Measurements from ENCODE around the gene ISG20L2. TPM values are rescaled to one million over a fixed set of nuclear protein-coding genes. Genes with fewer than 3 reads are reported as not detected.

ISG20L2 gene
- total RNA-seq, 1 donor from 2014 or later, result 55.7 TPM

DNA sequence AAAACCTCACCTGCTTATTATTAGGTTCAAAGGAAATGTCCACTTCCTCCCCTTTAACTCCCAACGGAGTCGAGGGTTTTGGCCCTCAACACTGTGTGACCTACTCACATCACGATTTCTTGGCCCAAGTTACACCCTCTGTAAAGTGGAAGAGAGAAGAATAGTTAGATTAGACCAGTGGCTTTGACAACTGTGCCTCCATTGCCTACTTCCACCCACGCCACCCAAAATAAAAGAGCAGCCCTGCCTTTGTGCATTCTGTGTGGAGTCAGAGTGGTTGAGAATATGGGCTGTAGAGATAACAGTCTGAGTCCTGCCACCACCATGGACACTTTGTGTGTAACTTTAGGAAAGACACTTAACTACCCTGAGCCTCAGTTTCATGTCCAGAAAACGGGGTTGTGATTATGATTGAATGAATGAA, 27.0 kb upstream of the ISG20L2 start:
- intact Hi-C loops (cut with micrococcal nuclease), result no loop called here

DNA sequence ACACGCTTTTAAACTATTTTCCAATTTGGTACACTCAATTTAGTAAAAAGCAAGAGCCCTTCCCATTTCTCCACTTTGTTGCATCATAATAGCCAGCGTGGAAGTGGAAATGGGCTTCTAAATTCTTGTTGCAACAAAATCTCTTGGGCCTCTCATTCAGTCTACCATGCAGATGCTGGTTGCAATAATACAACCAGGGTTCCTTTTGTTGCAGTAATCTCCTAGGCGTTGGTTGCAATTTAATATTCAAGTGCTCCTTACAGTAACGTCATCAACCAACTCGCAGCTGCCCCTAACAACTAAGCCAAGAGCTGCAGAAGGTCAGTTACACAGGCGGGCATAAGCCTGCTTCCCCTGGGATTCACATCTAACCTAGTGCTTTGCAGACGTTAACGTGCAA, 25.7 kb upstream of the ISG20L2 start:
- intact Hi-C loops (cut with micrococcal nuclease), result no loop called here

DNA sequence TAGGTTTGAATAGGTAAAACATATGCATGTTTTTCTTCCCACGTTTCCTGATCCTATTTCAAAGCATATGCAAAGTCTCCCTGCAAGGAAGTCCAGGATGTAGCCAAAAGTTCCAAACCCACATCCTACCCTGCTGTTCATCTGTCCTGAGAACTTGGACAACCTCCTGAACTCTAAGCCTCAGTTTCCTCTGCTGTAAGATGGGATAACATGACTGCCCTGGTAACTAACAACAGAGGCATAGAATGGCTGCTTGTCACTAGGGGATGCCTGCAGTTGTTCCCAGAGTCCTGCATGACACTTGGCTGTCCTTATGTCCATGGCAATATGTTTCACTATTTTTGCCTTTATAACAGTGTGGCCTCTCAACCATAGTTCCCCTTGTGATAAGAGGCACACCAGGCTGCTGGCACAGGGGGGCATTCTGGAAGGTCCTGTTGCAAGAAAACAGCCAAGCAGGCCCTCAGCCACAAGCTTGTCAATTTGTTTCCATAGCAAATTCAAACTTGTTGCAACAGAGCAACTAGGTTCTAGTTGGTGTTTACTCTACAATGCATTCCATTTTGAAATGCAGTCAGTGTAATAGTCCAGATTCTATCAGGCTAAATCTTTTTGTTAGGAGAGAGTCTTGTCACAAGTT, 24.4 kb upstream of the ISG20L2 start:
- intact Hi-C loops (cut with micrococcal nuclease), result no loop called here

DNA sequence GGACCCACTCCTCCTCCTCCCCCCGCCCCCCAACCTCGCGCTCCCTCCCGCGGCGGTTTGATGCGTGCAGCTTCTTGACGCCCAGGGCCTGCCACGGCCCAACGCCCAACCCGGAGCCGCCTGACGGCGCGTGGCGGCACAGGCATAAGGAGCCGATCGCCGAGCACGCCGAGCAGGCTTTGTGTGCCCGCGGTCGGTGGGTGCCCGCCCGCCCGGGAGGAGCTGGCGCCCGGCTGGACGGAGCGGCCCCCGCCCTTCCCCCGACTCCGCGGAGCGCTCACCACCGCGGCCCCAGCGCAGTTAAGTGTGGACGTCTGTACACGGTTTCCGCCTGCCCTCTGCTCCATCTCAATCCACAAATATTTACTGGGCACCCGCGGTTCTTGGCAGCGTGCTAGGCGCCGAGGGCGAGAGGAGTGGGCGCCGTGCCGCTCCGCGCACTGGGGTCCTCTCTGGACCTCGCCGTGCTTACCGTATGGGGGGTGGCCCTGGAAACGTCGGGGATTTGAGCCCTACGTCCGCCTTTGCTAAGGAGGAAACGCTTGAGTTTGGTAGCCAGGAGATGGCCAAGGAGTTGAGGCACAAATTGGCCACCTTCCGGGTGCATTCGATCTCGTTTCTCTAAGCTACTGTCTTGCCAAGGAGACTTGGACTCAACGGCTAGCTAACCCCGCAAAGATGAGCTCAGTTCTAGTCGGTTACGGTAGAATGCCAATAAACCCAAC, 23.4 kb upstream of the ISG20L2 start:
- intact Hi-C loops (cut with micrococcal nuclease), result loop anchor here (1.0 to 2.0 kb wide), 5 partner anchors 11 to 414 kb away; partner anchors contain the start of genes CCT3, ISG20L2, MEF2D and METTL25B

DNA sequence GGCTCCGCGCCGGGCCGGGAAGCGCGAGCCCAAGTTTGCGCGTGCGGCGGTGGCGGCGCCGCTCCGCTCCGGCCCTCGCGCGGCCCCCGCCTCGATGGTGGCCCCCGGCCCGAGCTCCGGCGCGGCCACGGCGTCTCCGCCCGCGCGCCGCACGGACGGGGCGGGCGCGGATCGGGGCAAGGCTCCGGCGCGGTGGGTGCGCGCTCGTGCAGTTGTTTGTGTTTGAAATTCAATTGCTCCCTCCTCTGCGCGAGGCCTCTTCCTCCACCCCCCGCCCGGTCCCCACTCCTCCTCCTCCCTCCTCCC, 22.8 kb upstream of the ISG20L2 start, which contains the start of gene HDGF:
TSS of gene HDGF (minus strand) at position 225 of the 306 bp plus-strand sequence. CDS start 246 bp downstream, outside the sequence.
- intact Hi-C loops (cut with micrococcal nuclease), result loop anchor here (1.0 to 2.0 kb wide), 5 partner anchors 10 to 413 kb away; partner anchors contain the start of genes CCT3, ISG20L2, MEF2D and METTL25B

DNA sequence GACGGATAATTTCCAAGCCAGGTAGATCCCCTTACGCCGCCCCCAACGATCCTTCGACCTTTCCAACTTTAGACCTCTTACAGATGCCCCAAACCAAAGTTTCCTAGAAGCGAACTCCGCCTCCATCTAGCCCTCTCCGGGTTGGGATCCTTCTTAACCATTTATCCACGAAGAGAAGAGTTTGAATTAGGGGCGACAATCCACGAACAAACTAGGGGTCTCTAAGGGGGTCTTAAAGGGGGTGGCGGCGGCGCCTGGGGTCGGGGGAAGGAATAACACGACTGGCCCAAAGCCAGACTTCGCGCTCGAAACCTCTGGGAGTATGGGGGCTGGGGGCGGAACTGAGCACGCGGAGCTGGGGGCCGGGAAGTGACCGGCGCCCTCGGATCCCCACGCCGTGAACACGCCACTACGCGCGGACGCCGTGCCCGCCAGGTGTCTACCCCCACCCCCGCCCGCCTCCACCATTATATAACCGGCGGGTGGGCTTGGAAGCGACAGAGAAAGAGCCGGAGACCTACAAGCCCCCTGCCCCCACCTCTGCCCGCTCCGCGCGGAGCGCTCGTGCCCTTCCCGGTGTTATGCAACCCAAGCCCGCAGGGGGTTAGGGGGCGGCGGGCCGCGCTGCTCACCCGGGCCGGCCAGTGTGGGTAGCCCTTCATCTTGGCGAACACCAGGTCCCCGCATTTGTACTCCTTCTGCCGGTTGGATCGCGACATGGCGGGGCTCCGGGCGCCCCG, 22.3 kb upstream of the ISG20L2 start:
- intact Hi-C loops (cut with micrococcal nuclease), result loop anchor here (1.0 to 2.0 kb wide), 5 partner anchors 10 to 413 kb away; partner anchors contain the start of genes CCT3, ISG20L2, MEF2D and METTL25B

DNA sequence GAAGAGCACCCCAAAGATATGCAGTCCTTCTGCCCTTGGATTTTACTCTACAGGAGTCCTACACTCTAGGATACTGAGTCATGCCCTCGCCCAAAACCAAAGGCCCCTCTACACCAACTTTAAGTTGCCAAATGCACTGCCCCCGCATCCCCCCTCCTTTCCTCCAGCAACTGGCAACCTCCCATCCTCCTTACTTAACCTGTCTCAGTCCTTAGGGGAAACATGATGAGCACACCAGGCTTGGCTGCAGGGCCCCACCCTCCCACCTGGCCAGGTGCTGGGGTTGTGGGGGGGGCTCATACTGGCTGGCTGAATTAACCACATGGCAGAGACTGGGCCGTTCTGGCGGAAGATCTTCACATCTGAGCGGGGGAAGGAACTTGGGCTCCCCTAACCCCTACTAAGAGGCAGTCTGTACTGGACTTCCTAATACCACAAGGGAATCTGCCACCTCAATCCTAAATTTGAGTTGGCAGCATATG, 21.7 kb upstream of the ISG20L2 start:
- intact Hi-C loops (cut with micrococcal nuclease), result loop anchor here (2.0 kb wide), 1 partner anchor 249 kb away; the partner anchor contains the start of gene MEF2D

DNA sequence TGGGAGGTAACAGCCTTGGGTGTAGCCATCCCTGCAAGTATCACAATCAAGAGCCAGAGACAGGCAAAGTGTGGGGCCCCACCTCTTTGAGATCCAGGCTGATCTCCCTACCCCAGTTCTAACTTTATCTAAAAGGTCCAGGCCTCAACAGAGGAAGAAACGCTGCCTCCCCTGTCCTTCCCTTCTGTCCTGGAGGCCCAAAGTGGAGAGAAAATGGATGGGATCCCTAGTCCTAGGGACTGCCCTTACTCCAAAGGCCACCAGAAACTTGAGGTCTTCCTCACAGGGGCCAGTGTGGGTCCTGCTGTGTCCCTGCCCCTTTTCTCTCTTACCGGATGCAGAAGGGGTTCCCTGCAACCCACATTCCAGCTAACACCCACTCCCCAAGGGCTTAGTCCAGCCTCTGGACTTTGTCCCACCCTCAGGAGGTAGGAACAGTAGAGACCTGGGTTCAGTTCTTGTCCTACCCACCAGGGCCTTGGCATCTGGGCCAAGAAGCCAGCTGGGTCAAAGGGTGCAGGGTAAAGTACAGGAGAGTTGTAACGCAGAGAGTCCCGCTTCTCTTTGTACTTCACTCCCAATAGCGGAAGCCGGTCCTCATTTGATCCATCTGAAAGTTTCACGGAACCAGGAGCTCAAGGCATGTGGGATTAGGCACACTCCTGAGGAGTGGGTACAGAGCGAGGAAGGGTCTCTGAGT, 21.0 kb upstream of the ISG20L2 start:
- intact Hi-C loops (cut with micrococcal nuclease), result loop anchor here (2.0 to 10.0 kb wide), 2 partner anchors 249 to 815 kb away; partner anchors contain the start of genes KHDC4 and MEF2D

DNA sequence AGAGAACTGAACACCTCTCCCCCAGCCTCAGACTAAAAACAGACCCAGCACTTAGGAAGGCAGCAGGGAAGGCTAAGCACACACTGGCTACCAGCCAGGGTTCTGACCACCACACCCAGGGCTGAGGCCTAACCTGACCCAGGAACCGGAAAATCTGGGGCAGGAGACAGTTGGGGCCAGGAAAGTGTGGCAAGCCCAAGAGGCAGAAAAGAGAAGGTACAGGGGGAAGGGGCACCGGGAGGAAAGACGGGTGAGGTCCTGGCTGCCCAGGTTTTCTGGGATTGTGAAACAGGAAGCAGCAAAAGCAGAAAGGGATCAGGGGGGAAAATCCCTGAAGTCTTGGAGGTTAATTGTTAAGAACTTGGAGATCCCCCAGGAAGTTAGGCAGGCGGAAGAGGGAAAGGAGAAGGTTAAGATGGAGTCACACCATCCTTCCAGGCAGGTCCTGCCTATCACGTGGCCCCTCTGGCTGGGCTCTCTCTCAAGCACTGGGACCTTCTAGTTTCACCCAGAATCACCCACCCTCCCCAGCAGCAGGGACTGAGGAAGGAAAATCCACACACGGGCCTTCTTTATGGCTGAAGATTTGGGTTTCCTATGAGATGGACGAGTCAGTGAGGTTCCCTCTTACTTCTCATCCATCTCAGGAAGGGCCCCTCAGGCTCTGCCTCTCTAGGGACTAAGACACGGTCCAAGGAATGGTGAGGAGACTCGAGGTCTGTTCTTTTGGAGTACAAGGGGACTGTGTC, 20.3 kb upstream of the ISG20L2 start:
- intact Hi-C loops (cut with micrococcal nuclease), result loop anchor here (10.0 kb wide), 1 partner anchor 814 kb away; the partner anchor contains the start of gene KHDC4

DNA sequence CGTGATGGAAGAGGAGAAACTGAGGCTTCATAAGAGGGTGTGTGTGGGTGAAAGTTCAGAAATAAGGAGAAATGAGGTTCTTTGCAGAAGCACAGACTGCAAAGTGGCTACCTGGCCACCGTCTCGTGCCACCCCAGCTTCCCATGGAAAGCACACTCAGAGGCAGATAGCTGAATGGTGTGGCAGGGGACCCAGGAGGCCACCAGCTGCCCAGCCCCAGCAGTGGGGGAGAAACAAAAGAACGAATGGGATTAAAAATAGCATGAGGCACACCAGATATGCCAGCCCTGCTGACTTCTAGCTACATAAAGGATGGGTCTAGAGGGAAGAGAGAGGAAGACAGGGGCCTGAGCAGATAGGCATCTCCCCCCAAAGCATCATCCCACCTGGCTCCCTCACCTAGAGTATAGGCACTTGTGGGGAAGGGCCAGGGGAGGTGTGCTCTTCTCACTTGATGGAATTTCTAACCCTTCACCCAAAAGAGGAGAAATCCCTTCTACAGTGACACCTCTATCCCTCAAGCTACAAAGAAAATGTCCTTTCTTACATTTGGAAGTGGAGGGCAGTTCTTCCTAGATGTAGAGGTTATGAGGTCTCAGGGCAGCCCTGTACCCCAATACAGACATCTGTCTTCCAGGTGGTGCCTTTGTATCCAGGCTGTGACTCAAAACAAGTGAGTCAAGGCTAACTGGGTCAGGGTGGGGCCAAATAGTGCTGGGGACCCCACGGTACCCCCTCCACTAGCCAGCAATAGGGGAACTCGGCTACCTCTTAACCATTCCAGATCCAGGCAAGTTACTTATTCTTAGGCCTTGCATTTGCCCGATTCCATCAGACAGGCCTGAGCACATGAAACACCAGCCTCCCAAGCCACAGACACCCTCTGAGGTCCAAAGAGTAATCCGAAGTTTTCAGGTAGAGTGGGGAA, 19.4 kb upstream of the ISG20L2 start:
- intact Hi-C loops (cut with micrococcal nuclease), result loop anchor here (10.0 kb wide), 1 partner anchor 813 kb away; the partner anchor contains the start of gene KHDC4

DNA sequence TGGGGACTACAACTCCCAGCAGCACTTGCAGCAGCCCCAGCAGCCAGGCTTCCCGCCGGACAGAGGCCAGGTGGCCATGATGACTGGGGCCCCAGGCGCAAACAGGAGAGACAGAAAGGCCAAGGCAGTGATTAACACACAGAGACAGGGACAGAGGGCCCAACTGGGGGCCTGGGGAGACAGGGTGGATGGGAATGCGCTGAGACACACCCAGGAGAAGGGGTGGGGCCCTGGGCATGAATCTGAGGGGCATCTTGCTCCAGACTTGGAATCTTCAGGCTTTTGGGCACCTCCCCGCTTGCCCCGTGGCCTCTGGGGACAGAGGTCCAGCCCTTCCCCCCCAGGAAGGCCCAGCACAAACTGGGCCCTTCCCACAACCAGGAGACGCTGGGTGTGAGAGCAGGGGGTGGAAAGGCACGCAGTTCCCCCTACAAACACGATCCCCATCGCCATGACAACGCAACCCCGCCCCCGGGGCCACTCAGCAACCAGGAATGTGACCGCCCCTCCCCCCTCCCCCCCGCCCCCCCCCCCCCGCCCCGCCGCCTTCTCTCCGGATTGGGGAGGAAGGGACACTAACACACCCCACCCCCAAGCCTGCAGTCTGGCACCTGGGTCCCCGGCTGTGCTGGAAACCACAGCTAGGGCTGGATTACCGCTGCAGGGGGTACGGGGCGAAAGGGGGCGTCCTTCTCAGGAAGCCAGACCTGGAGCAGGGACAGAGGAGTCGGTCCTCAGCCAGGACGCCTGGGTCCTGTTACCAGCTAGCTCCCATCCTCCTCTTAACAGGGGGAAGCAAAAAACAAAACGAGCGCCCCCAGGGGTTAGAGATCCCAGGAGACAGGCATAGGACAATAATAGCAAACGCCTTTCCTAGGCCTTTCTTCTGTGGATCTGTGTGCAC, 18.4 kb upstream of the ISG20L2 start:
- intact Hi-C loops (cut with micrococcal nuclease), result loop anchor here (10.0 kb wide), 1 partner anchor 812 kb away; the partner anchor contains the start of gene KHDC4

DNA sequence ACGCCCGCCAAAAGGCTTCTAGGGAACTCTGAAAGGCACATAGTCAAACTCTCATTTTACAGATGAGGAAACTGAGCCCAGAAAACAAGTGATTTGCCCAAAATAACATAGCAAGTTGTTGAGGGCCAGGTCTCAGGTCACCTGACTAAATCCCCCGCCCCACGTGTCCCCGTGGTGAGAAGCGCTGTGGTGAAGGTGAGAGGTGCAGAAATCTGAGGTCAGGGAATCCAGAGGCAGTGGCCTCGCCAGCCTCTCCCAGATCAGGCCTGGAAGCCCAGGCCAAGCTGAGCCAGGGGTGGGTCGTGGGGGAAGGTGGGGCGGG, 17.8 kb upstream of the ISG20L2 start:
- intact Hi-C loops (cut with micrococcal nuclease), result loop anchor here (10.0 kb wide), 1 partner anchor 812 kb away; the partner anchor contains the start of gene KHDC4

DNA sequence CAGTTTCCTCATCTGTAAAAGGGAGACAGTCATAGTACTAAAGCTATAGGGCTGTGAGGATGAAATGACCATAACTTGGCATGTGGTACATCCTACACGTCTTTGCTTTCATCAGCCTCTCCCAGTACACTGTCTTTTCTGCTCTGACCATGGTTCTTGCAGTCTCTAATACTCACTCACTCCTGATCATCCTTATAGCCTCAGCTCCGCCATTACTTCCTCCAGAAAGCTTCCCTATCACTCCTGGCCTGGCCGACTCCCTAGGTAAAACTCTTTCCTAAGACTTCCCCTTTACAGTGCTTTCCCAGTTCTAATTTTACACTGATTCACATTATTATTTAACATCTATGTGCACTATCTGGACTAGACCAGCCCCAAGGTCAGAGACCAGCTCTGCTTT, 17.3 kb upstream of the ISG20L2 start:
- intact Hi-C loops (cut with micrococcal nuclease), result loop anchor here (10.0 kb wide), 1 partner anchor 811 kb away; the partner anchor contains the start of gene KHDC4

DNA sequence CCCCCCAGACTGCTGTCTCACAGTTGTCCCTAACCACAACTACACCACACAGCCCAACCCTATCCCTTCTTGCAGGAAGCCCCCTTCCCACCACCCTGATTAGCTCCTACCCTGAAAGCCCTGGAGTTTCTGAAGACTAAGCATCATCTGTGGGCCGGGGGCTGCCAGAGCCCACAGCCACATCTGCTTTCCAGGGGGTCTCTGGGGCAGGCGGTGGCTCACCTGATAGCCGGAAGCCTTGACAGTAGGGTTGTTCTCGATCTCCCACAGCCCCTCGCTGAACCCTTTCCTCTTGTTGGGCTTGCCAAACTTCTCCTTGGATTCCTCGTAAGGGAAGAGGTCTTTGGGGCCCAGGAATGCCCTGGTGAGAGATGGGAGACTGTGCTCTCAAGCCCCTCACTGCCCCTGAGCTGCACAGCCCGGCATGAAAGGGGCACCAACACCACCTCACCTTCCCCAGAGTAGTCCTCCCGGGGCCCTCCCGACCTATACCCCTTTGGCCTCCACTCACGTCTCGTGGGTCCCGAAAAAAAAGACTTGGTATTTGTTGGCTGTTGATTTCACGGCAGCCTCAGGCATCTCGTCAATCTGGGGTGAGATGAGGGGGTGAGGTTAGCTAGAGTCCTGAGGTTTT, 16.3 kb upstream of the ISG20L2 start:
- intact Hi-C loops (cut with micrococcal nuclease), result loop anchor here (5.0 to 10.0 kb wide), 3 partner anchors 553 to 888 kb away; partner anchors contain the start of genes GON4L, KHDC4, SLC25A44 and SYT11

DNA sequence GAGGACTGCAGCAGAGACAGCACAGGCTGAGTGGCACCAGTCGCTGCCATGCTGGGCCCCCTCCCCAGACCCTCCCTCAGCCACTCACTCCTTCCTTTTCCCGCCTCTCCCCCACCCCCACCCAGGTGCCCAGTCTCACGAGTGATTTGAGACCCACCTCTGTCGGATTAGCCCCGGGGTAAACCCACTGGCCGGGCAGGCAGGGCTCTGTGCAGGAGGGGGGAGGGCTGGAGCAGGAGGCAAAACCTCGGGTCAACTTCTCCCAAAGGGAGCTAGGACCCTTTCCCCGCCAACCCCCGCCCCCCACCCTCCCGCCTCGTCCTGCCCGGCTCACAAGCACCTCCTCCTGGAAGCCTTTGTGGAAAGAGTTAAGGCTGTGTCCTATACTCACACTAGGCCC, 15.8 kb upstream of the ISG20L2 start:
- intact Hi-C loops (cut with micrococcal nuclease), result loop anchor here (5.0 to 10.0 kb wide), 3 partner anchors 552 to 887 kb away; partner anchors contain the start of genes GON4L, KHDC4, SLC25A44 and SYT11

DNA sequence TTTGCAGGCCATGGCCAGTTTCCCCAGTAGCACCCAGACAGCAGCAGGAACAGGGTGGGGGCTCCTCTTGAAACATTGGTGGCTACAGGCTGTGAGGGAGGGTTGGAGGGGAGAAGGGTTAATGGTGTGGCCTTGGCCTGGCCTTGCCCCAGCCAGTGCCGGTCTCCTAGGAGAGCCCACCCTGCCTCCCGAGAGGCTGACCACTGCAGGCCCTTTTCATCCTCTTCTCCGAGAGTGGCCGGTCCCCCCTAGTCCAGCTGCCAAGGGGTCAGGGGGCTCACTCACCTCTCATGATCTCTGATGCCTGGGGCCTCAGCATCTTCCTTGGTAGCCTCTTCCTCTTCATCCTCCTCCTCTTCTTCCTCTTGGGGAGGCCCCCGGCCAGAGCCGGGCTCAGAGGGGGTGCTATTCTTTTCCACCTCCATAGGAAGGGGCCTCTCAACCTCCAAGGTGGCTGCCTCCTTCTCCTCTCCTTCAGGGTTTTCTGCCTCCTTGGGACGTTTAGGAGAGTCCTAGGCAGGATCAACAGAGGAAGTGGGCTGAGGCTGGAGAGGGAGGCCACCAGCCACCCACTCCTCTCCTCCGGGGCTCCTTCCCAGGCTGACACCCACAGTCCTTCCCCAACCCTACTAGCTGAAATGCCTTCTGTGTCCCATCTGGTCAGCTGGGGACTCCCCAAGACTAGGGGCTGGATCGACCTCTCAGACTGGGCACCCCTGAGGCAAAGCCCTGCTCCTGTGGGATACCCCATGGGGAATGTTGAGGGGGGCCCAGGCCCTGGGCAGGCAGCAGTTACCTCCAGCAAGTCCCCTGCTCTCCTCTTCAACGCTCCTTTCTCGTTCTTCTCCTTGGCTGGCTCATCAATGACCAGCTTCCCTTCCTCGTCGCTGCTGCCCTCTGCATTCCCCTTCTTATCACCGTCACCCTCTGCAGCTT, 15.1 kb upstream of the ISG20L2 start:
- intact Hi-C loops (cut with micrococcal nuclease), result loop anchor here (5.0 to 10.0 kb wide), 3 partner anchors 551 to 886 kb away; partner anchors contain the start of genes GON4L, KHDC4, SLC25A44 and SYT11
